ENCODE measurements around the gene PRDM16.

Gene PRDM16

DNA sequence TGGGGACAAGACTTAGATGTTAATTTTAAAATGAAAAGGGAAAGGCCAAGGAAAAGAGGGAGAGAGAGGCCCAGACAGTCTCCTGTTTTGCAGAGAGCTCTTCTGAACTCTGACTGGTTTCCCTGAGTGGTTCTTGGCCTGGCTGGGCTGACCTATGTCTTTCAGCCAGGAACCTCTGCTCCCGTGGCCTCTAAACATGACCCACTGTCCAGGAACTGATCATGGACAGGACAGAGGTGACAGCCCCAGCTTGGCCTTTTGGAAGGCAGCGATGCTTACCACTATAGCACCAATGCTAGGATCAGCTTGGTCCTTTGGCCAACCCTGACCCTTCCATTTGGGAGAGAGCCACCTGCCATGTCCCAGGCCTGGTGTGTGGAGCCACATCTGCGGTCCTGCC is 55.2 kb downstream of the PRDM16 start:
- no peak for DNase-seq (ENCODE audit: low read depth)

DNA sequence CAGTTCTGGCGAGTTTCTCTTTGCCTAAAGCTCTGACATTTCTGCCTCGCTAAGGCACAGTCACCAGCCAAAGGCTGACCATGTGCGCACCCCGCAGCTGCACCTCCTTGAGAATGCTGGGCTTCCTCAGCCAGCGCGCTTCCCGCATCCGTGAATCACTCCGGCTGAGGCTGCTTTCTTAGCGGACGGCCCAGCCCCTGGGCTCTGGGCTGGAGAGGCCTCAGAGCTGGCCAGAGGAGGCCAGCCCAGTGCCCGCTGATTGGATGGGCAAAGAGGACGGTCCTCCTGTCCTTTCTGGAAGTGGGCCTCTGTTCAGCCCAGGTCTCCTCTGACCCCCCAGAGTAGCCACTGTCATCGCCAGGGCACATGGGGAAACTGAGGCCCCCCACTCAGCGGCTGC is 56.1 kb downstream of the PRDM16 start:
- no peak for DNase-seq (ENCODE audit: low read depth)

DNA sequence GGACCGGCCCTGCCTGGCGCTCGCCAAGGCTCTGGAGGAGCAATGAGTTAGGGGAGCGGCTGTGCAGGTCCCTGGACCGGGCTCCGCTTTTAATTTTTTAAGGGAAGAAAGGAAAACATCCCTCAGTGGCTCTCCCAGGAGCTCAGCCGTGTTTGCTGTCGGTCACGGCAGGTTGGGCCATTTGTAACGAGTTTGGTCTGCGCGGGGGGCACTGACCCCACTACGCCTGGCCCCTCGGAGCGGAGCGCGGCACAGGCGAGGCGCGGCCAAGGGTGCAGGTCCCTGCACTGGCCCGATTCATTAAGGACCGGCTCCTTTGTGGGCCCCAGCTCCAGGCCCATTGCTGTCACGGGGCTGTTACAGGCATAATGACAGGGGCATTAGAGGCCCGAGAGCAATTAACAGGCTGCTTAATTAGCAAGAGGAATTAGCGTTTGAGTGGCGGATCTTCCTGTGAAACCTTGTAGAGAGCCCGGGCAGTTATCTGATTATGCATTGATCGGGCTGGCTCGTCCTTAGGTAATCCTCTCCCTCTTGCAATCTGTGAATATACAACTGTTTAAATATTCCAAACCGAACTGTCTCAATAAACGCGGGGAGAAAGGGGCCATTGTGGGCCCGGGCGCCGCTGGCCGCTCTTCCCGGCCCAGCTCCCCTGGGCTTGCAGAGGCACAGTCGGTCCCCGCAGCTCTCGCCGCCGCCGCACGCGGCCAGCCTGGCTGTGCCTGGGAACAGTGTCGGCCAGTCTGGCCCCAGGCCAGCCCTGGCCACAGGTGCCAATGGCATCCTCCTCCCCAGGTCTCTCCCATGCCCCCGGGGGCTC is 56.8 kb downstream of the PRDM16 start:
- no peak for DNase-seq (ENCODE audit: low read depth)

DNA sequence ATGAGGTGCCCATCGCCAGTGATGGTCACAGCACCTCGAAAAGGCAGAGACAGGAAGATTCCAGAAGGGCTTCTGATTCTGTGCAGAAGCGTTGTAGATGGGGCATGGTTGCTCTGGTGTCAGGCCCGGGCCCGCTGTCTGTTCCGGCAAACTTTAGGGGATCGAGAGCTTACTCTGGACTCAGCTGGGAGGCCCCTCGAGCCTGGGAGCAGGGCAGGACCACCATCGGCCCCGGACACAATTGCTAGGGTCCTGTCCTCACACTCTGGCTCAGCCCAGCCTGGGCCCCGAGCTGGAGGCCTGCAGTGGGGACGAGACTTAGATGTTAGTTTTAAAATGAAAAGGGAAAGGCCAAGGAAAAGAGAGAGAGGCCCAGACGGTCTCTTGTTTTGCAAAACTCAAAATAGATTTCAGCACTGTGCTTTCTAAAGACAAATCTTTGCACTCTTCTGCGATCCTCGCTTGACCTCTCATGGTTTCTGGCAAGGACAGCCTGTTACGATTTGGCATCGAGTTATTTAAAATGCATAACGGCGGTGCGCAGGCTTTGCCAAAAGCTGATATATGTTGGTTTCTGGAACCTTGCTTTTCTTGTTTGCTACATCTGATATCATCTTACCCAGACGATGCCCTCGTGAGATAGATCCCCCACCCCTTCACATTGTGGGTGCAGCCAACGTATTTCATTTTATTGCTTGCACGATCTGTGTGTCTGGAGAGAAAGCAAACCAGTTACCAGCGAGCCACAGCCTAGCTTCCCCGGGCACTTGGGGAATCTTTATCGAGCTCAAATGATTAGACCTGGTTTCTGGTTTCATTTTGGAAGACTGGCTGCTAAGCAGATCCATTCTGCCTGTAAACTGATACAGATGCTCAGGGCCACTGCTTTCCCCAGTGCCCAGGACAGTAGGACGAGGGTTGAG is 58.0 kb downstream of the PRDM16 start:
- DNase-seq (ENCODE audit: low read depth): peak; percentile 40

DNA sequence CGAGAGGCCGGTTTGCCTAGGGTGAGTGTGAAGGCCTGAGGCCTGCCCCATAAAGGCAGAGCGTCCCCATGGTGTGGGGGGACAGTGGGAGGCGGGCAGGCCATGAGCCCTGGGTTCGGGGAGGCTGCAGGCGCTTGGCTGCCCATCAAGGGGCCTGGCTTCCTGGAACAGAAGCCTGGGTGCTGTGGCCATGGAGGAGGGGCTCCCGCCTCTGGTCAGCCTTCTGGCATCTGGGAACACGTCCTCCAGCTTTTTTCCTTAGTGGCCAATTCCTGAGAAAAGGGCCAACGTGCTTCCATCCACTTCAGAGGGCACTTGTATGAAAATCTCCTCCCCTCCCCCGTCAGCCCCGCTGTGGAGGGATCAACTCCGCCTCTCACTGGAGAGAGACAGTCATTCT is 58.7 kb downstream of the PRDM16 start:
- DNase-seq (ENCODE audit: low read depth): no peak

DNA sequence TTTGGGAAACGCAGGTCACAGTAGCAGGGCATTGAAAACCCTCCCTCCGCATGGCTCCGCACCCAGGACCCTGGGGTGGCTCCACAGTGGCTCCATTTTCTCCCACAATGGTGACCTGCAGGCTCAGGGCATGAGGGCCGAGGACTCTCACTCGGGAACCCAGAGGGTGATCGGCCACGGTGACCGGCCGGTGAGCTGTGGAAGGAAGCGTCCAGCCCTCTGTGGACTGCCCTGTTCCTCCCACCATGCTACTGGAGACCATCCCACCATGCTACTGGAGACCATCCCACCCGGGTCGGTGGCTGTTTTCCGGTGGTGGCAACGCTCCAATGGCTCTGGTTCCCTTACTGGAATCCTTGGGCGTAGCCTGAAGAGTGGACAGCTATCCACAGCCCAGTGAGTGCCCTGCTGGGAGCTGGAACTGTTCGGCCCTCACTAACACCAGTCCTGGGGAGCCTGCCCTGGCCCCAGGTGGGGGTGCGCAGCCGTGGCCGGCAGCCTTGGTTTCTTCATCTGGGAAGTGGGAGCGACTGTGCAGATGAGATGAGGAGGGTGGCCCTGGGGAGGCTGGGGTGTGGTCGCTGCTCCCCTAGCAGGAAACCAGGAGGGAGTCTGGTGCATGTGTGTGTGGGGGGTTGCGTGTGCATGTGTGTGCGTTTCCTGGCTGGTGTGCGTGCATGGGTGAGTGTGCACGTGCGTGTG is 59.6 kb downstream of the PRDM16 start:
- no peak for DNase-seq (ENCODE audit: low read depth)

DNA sequence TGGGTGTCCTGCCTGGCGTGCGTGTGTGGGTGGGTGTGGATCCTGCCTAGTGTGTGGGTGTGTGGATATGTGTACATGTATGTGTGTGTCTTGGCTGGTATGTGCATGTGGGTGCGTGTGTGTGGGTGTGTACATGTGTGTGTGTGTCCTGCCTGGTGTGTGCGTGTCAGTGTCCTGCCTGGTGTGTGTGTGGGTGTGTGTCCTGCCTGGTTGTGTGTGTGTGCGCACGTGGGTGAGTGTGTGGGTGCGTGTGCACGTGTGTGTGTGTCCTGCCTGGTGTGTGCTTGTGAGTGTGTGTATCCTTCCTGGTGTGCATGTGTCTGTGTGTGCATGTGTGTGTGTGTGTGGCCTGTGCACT is 60.1 kb downstream of the PRDM16 start:
- no peak for DNase-seq (ENCODE audit: low read depth)

DNA sequence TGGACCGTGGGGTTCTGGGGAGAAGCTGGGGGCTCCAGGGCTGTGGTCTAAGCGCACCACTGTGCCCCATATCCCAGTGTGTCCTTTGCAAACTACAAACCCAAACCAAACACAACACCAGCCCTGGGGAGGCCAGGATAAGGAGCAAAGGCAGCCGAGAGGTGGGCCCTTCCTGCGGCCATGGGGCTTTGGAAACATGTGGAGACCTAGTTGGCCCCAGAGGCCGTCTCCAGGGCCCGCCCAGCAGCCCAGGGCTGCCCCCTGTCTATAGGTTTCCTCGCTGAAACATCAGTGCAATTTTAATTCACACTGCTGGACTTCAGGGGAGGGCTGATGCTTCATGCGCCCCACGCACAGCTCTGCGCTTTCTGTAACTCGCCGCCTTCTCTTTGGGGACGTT is 61.3 kb downstream of the PRDM16 start:
- DNase-seq (ENCODE audit: low read depth): no peak

DNA sequence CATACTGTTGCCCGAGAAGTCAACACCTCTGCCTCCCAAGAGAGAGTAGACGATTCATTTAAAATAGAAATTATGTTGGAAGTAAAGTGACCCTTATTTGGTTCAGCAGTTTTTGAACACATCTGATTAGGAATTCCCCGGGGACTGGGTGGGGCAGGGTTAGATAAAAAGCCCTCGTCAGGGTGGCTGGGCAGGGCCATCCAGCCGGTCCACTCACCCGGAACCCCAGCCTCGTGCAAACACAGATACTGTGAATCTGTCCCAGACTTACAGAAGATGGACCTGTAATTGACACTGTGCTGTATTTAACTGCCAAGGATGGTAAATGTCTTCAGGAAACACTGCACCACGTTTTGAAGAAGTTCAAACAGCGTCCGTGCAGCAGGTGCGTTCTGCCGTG is 63.7 kb downstream of the PRDM16 start:
- DNase-seq (ENCODE audit: low read depth): no peak

DNA sequence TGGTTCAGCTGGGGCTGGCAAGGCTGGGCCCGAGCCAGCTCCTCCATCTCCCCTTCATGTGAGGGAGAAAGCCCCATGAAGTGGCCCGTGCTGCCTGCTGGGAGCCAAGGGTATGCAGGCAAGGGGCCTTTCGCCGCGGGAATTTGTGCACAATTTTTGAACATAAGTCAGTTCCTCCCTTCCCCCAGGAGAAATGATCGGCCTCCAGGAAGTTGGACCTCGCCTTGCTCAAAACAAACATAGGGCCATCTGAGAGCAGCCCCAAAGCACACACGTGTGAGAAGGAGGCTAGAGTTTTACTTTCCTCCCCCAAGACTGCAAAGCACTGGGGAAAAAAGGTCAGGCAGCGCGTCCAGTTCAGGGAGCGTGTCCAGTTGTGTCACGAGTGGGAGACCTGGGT is 64.7 kb downstream of the PRDM16 start:
- no peak for DNase-seq (ENCODE audit: low read depth)

DNA sequence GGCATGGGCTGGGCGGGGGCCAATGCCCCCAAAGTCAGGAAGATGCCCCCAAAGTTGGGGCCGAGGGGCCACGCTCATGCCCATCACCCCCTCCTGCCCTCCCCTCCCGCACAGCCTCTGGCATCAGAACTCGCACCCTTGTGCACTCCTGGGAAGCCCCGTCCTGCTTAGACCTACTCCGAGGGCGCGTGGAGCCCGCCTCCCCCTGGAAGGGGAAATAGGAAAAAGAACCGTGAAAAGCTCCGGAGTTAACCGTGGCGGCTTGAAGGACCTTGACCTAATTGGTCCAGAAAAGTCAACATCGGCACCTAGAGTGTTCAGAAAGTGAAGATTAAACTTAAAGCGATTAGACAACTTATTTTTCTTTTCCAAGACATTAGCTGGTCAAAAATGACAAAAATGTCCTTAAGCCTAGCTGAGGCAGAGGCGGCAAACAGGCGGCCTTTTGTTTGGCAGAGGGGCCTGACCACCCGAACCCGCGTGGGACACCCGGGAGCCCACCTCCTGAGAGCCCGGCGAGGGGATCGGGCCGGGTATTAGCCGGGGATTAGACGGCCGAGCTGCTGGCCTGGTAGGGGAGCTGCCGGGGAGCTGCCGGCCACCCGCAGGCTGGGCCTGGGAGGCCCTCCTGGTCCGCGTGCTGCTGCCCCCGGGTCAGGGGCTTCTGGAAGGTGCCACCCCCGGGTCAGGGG is 65.5 kb downstream of the PRDM16 start:
- DNase-seq (ENCODE audit: low read depth): no peak

DNA sequence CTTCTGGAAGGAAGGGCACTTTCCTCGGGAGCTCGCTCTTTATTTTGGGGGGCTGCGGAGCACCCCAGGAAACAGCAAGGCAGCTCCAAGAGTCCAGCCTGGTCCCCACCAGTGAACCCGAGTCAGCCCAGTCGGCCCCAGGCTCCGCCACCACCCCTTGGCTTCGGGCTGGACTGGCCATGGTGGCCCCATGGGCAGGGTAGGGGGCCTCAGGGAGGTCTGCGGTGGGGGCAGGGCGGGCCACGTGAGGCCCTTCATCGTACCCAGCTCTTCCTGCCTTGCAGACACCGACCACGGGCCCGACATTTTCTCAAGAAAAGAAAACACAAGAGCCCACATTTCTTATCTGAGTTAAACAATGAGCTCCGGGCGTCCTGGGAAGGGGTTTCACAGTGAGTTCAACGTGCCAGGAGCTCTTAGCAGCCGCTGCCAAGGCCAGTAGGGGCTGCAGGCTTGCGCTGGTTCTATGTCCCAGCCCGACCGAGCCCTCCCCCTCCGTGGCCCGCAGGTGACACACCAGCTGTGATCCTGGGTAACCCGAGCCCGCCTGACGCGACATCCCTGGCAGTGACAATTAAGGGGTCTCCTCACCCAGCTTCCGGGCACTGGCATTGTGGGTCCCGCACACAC is 66.2 kb downstream of the PRDM16 start:
- no peak for DNase-seq (ENCODE audit: low read depth)

DNA sequence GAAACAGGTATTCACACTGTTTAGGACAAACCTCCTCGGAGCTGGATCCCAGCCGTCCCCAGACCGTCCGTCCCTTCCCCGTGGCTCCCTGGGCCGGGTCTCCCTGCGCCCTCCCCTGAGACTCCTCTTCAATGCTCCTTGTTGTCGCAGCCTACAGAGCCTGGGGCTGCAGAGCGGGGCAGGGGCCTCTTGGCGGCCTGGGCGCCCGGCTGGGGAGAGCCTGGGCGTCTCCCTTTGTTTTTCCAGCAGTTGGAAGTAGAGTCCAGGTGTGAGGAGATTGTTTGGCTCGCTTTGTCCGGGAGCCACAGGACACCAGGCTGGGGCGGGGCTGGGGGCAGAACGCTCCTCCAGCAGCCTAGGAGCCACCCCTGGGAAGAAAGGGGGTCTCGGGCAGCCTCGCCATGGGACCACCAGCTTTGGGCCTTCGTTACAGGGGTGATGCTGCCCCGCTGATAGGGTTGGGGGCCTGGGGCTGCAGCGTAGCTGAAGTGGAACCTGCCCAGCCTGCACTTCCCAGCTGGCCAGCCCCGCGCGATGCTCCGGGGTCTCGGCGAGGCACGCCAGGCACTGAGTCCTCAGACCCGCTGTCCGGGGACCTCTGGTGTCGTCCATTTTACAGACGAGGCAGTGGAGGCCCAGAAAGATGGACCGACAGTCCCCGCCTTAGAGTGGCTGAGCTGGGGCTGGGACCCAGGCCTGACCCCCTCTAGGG is 66.9 kb downstream of the PRDM16 start:
- no peak for DNase-seq (ENCODE audit: low read depth)

DNA sequence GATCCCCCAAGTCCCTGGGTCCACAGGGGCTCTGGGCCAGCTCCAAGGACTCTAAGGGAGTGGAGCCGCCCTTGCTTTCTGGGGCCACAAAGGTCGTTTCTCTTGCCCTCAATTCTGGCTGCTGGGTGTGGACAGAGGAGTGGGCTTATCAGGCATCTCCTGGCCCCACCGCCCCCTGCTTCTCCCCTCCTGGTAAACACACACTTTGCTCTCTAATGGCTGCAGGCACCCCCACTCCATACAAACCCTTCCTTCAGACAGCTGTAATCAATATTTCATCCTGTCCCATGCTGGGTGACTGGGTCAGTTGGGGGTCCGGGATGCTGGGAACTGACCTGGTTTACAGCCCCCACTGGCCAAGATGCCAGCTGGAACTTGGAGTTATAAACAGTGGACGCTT is 67.5 kb downstream of the PRDM16 start:
- no peak for DNase-seq (ENCODE audit: low read depth)

DNA sequence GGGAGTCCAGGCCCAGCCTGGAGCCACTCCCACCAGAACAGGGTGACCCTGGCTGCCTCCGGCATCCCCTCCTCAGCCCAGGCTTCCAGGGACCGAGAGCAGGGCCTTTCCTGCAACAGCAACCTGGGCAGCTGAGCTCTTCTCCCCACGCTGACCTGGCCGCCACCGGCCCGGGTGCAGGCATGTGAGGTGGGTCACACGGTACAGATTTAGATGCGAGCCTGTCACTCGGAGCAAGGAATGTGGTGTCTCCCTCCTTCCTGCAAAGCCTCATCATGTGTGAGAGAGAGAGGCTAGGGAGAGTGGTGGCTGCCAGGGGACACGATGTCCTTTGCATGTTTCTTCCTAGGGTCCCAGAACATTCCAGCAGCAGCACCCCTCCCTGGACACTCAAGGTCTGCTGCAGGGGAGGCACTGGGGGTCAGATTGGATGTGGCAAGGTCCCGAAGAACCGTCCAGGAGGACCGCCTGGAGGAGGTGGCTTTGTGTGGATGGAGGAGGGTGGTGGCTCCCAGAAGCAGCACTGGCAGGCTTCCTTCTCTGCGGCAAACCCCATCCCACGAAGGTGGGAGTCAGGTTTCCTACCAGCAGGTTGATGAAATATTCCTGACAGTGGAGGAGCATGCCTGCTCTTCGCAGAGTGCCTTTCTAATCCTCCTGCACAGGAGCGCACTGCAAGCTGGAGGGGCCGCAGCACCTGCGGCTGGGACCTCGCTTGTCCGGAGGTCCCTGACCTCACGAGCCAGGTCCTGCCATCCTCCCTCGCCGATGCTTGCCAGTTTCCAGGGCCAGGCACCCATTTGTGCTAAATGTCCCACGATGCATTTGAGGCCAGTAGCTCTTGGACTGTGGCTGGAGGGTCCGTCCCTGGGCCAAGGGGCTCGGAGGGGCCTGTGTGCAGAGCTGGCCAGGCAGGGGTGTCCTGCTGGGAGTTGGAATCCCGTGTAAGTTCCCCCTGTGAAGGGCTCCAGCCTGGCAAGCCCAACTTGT is 68.4 kb downstream of the PRDM16 start:
- no peak for DNase-seq (ENCODE audit: low read depth)

DNA sequence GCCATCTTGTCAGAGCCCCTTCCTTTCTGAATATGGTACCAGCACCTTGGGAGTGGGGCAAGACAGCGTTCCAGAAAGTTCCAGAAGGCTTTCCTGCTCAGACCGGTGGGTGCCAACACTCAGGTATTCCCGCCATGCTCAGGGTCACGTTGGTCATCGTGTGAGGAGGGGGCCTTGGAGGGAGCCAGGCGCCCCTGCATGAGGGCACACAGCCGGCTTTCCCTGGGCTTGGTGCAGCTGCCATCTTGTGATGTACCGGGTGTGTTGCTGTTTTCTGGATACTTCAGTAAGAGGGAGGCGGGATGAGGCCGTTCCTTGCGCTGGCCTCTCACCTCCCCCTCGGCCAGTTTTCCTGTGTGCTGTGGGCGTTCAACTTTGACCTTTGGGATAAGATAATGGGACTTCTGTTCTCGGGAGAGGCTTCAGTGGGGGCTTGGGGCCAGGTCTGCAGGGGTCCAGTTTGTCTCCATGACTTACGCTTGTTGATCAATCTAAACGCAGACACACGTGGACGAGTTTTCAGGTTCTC is 69.7 kb downstream of the PRDM16 start:
- DNase-seq (ENCODE audit: low read depth): no peak

DNA sequence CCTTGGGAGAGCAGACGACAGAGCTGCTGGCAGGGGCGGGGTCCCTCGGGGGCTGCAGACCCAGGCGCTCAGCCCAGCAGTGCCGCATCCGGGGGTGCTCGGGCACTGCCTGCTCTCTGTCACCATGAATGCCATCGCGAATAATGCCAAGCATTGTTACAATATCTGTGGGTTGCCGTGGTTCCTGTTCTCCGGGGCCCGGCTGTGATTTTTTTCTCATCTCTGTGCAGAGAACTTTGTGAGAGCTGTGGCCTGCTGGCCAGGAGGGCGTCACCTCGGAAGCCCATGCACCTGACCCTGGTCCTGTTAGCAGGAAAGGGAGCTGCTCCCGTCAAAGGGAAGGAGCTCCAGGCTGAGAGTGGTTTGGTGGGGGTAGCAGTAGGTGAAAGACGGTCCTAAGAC is 70.4 kb downstream of the PRDM16 start:
- DNase-seq (ENCODE audit: low read depth): no peak

DNA sequence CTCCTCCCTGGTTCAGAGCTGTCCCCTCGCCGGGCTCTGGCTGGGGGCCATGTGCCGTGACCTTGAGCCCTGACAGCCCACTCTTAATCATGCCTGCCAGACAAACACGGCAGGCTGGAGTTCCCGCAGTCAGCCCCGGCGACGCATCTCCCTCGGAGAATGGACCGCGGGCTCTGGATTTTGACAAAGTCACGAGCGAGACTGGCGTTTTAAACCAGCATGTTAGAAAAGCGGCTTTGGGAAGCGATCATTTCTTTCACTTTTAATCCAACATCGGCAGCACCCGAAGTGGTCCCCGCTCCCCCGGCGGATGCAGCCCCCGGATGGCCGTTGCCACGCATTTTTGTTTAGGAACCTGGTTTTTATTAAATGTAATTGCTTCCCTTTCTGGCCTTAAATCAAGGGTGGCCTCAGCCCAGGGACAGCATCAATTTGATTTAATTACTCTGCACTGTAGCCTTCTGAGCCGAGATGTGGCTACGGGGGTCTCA is 70.9 kb downstream of the PRDM16 start:
- DNase-seq (ENCODE audit: low read depth): no peak

DNA sequence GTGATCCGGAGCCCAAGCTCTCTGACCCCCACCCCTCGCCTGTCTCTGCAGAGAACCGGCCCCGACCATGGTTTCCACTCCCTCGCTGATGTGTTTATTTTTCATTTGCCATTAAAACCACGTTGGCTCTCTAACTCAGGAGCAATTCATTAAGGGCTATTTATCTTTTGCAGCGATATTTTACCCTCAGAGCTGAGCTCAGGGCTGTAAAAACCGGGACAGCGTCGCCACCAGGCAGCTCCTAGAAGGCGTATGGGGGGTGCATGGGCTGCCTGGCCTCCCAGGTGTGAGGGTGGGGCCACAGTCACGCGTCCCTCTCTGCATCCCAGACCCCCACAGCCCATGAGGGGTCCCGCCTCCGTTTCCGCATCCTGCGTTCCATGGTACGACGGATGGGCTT is 71.4 kb downstream of the PRDM16 start:
- no peak for DNase-seq (ENCODE audit: low read depth)

Measured in fibroblast of the conjunctiva (primary cell).